Activated CD4-positive, alpha-beta T cell treated with anti-CD3 and anti-CD28 coated beads, Interleukin-2, amount 10 ng/mL, durations not matched to agents 7 days and 5 days (primary cell): Measurements from ENCODE around the gene CELF1. TPM values are rescaled to one million over a fixed set of nuclear protein-coding genes. Genes with fewer than 3 reads are reported as not detected.
"Not testable (repeated sequence)": the region's sequence is repeated elsewhere in the genome, so short reads cannot be mapped to it uniquely, and the experiment has no call there.

ENCODE experiments used
- CTCF ChIA-PET: fragments of 350-600 bp; sonication (Branson Sonifier 250); formaldehyde crosslinking; loops from one replicate; lab custom pipeline; 2021; ENCODE audit warnings: antibody characterized with exemption; lab: Charles Lee
- POLR2A ChIA-PET: fragments of 350-600 bp; sonication (Branson Sonifier 250); formaldehyde crosslinking; loops from one replicate; lab custom pipeline; 2021; ENCODE audit warnings: antibody characterized with exemption; lab: Charles Lee
- DNase-seq: peaks from one replicate; pipeline ENCODE4 v3.0.0-alpha.2; 2020
- H3K27ac Mint-ChIP-seq: one replicate; pipeline ENCODE4 v1.8.0; 2021; ENCODE audit warnings: mild to moderate bottlenecking, moderate library complexity, mixed read lengths
- H3K27me3 Mint-ChIP-seq: one replicate; pipeline ENCODE4 v1.8.0; 2021; ENCODE audit warnings: mixed read lengths
- H3K36me3 Mint-ChIP-seq: one replicate; pipeline ENCODE4 v1.8.0; 2021; ENCODE audit warnings: low read depth, mixed read lengths
- H3K4me1 Mint-ChIP-seq: one replicate; pipeline ENCODE4 v1.8.0; 2021; ENCODE audit warnings: mixed read lengths
- H3K4me3 Mint-ChIP-seq: one replicate; pipeline ENCODE4 v1.8.0; 2021; ENCODE audit warnings: mild to moderate bottlenecking, moderate library complexity, mixed read lengths
- H3K9me3 Mint-ChIP-seq: one replicate; pipeline ENCODE4 v1.8.0; 2021; ENCODE audit warnings: mixed read lengths
- total RNA-seq, 2 experiments: library from RNA; stranded (reverse); gene quantifications; one replicate each; pipeline ENCODE4 v1.2.3, GENCODE V29; 2021

Gene CELF1
- total RNA-seq, 2 experiments from 2014 or later, result 102 to 105 TPM

DNA sequence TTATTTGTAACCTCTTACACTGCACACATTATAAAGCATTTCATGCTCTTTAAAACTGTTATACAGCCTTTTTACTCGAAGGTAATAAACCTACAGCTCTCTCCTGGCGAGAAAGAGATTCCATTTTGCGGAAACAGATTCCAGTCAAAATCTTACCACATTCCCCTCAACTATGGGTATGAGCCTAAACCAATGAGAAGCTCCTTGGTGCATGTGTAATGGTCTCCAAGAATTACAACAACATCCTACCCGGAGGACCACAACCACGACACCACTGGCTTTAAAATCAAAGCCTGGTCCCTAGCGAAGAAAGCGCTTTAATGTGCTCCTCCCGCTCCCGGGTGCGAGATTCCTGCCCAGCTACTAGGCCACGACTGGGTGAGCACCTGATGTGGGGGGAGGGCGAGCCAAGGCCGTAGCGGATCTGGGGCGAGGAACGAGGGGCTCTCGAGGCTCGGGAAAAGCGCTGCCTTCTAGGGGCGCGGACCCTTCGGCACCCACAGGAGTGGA is 821 bp downstream of the CELF1 start:
- DNase-seq, result peak; percentile 27
- ChIA-PET CTCF (interaction anchor here (0.7 to 3.6 kb wide), 11 partner anchors 9 to 58 kb away, joined by 3 to 35 read pairs (median 4); partner anchors contain the start of genes KBTBD4 and NDUFS3), POLR2A (interaction anchor here (0.6 to 0.8 kb wide), 3 partner anchors 16 to 30 kb away, joined by 3 to 6 read pairs (median 6); no protein-coding TSS in a partner anchor)
- H3K9me3 Mint-ChIP-seq, result no peaks in the 10 kb centered on the region
- H3K4me3 Mint-ChIP-seq, result peak overlapping the region; percentile 97
- no peaks in the 10 kb centered on the region for H3K27me3 Mint-ChIP-seq
- H3K36me3 Mint-ChIP-seq, result peaks cover 26% of the 10 kb centered on the region
- H3K4me1 Mint-ChIP-seq, result peaks cover 46% of the 10 kb centered on the region
- H3K27ac Mint-ChIP-seq, result peak overlapping the region; percentile 93

GRCh38 chr11:47551086-47551485 is 1.8 kb downstream of the CELF1 start:
- Mint-ChIP-seq H3K4me1 (peaks cover 51% of the 10 kb centered on the region), H3K27ac (peak overlapping the region; percentile 93), H3K36me3 (peaks cover 32% of the 10 kb centered on the region), H3K9me3 (no peaks in the 10 kb centered on the region), H3K4me3 (peak overlapping the region; percentile 97), H3K27me3 (no peaks in the 10 kb centered on the region)
- DNase-seq, result no peak
- ChIA-PET POLR2A (no interaction called here), CTCF (interaction anchor here (0.7 to 3.6 kb wide), 10 partner anchors 8 to 54 kb away, joined by 3 to 35 read pairs (median 4); partner anchors contain the start of genes KBTBD4 and NDUFS3)

- H3K9me3 Mint-ChIP-seq, result no peaks in the 10 kb centered on the region
- ChIA-PET POLR2A (no interaction called here), CTCF (interaction anchor here (0.7 to 3.6 kb wide), 7 partner anchors 8 to 27 kb away, joined by 3 to 35 read pairs (median 6); partner anchors contain the start of genes KBTBD4 and NDUFS3)
- H3K27ac Mint-ChIP-seq, result peak overlapping the region; percentile 93
- no peak for DNase-seq
- H3K4me1 Mint-ChIP-seq, result peaks cover 51% of the 10 kb centered on the region
- peaks cover 32% of the 10 kb centered on the region for H3K36me3 Mint-ChIP-seq
- no peaks in the 10 kb centered on the region for H3K27me3 Mint-ChIP-seq
- H3K4me3 Mint-ChIP-seq, result peak overlapping the region; percentile 97
Observed at GRCh38 chr11:47550288-47551047, 2.5 kb downstream of the CELF1 start.

GRCh38 chr11:47546274-47546673 is 6.7 kb downstream of the CELF1 start:
- H3K4me1 Mint-ChIP-seq, result peaks cover 49% of the 10 kb centered on the region

DNA sequence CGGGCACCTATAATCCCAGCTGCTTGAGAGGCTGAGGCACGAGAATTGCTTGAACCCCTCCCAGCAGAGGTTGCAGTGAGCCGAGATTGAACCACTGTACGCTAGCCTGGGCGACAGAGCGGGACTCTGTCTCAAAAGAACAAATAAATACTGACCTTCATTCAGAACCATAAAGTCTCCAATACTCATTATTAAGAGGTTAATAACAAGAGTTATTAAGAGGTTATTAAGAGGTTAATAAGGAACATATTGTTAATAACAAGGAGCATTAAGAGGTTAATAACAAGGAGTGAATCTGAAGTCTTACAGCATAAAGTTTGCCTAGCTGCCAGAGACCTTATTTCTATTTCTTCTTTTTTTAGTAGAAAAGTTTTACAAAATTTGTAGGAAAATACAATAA is 7.6 kb downstream of the CELF1 start:
- no peak for DNase-seq
- Mint-ChIP-seq H3K27ac (no peak overlapping the region), H3K27me3 (no peaks in the 10 kb centered on the region), H3K9me3 (no peaks in the 10 kb centered on the region), H3K36me3 (peaks cover 20% of the 10 kb centered on the region), H3K4me1 (peaks cover 49% of the 10 kb centered on the region), H3K4me3 (no peak overlapping the region)
- CTCF ChIA-PET, result interaction anchor here (0.6 kb wide), 2 partner anchors 16 to 28 kb away, joined by 3 read pairs; no protein-coding TSS in a partner anchor
- POLR2A ChIA-PET, result no interaction called here

More at GRCh38 chr11:47546274-47546673, 6.7 kb downstream of the CELF1 start:
- H3K27ac Mint-ChIP-seq, H3K4me3 Mint-ChIP-seq, CTCF ChIA-PET, H3K27me3 Mint-ChIP-seq, H3K9me3 Mint-ChIP-seq, DNase-seq, POLR2A ChIA-PET: not testable (repeated sequence)
- peaks cover 24% of the 10 kb centered on the region for H3K36me3 Mint-ChIP-seq

GRCh38 chr11:47541070-47541469 is 11.9 kb downstream of the CELF1 start:
- DNase-seq, result no peak
- ChIA-PET POLR2A (no interaction called here), CTCF (interaction anchor here (0.6 to 4.1 kb wide), 4 partner anchors 9 to 34 kb away, joined by 4 to 35 read pairs (median 5); partner anchors contain the start of gene CELF1)
- Mint-ChIP-seq H3K4me1 (peaks cover 42% of the 10 kb centered on the region), H3K36me3 (peaks cover 14% of the 10 kb centered on the region), H3K4me3 (no peak overlapping the region), H3K9me3 (no peaks in the 10 kb centered on the region), H3K27ac (peak overlapping the region; percentile 1), H3K27me3 (no peaks in the 10 kb centered on the region)

DNA sequence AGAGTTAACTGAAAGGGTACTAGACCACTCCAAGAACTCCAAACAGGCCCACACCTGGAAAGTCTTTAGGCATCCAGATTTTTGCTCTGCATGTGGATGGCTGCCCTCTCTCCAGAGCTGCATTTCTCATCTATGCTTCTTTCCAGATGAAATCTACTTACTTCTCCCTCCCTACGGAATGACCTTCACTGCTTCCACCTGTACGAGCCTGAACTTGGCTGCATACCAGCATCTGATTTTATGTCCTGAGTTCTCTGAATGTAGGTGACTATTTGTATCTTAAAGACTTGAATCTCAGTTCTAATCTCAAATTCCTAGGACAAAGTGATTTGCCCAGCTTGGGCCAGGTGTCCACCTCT is 13.3 kb downstream of the CELF1 start:
- no peaks in the 10 kb centered on the region for H3K27me3 Mint-ChIP-seq
- peaks cover 44% of the 10 kb centered on the region for H3K4me1 Mint-ChIP-seq
- no peak overlapping the region for H3K4me3 Mint-ChIP-seq
- ChIA-PET CTCF (interaction anchor here (0.6 to 4.1 kb wide), 4 partner anchors 8 to 124 kb away, joined by 3 to 35 read pairs (median 4); partner anchors contain the start of gene CELF1), POLR2A (interaction anchor here (0.9 kb wide), 1 partner anchor 38 kb away, joined by 3 read pairs; no protein-coding TSS in a partner anchor)
- DNase-seq, result no peak
- H3K9me3 Mint-ChIP-seq, result no peaks in the 10 kb centered on the region
- H3K36me3 Mint-ChIP-seq, result peaks cover 18% of the 10 kb centered on the region
- no peak overlapping the region for H3K27ac Mint-ChIP-seq

DNA sequence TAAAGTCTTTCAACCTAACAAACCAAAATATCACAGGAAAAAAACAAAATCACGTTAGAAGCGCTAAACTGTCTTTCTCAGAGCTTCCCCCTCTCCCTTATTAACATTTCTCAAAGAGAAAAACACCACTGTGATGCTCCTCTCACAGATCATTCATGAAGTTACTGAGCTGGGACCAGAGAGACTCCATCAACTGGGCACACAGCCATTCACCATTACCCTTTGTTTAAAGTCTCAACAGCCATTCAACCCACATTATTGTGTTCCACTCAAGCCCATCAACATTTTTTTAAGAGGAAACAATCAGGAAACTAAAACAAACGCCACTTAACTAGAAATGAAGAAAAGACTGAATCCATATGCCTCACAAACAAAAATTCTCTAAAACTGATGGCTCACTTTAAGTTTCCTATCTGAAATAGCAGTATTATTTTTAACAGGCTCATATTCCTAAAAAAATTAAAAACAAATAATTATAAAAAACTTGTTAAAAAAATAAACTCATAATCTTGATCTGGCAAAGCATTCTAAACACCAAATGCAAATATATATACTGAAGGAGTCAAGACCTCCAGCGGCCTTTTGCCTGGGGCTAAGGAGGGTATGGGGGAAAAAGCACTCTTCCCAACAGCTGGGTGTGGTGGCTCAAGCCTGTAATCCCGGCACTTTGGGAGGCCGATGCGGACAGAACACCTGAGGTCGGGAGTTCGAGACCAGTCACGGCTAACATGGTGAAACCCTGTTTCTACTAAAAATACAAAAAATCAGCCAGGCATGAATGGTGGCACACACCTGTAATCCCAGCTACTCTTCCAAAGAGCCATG is 14.0 kb downstream of the CELF1 start:
- Mint-ChIP-seq H3K27me3 (no peaks in the 10 kb centered on the region), H3K36me3 (peaks cover 18% of the 10 kb centered on the region), H3K9me3 (no peaks in the 10 kb centered on the region), H3K27ac (peak overlapping the region; percentile 69), H3K4me1 (peaks cover 39% of the 10 kb centered on the region), H3K4me3 (no peak overlapping the region)
- DNase-seq, result no peak
- ChIA-PET CTCF (interaction anchor here (0.6 to 4.1 kb wide), 6 partner anchors 11 to 148 kb away, joined by 3 to 35 read pairs (median 3); partner anchors contain the start of gene CELF1), POLR2A (interaction anchor here (0.6 to 0.7 kb wide), 2 partner anchors 28 to 897 kb away, joined by 3 to 4 read pairs; no protein-coding TSS in a partner anchor)

DNA sequence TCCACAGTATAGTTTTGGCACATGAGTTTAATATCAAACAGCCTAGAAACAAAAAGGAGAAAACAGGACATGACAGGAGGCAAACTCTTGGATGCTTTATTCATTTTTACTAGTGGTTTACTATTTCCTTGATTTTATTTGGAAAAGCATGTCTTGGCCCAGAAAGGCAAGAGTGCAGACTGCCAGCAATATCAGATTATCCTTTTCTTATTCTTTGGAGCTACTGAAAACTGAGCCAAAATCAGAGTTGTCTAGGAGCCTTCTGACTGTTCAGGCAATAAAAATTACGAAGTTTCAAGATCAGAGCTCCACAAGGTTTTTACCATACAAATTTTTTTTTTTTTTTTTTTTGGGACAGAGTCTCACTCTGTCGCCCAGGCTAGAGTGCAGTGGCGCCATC is 16.0 kb downstream of the CELF1 start:
- Mint-ChIP-seq H3K9me3 (no peaks in the 10 kb centered on the region), H3K27me3 (no peaks in the 10 kb centered on the region), H3K27ac (no peak overlapping the region), H3K4me1 (peaks cover 36% of the 10 kb centered on the region), H3K4me3 (no peak overlapping the region), H3K36me3 (peaks cover 20% of the 10 kb centered on the region)
- POLR2A ChIA-PET, result no interaction called here
- no peak for DNase-seq
- CTCF ChIA-PET, result interaction anchor here (0.6 to 4.1 kb wide), 10 partner anchors 9 to 96 kb away, joined by 3 to 35 read pairs (median 3); partner anchors contain the start of gene CELF1

GRCh38 chr11:47534704-47535251 is 18.2 kb downstream of the CELF1 start:
- ChIA-PET POLR2A (interaction anchor here (0.7 kb wide), 1 partner anchor 43 kb away, joined by 3 read pairs; no protein-coding TSS in a partner anchor), CTCF (interaction anchor here (0.9 to 4.0 kb wide), 4 partner anchors 16 to 25 kb away, joined by 3 to 16 read pairs (median 6); partner anchors contain the start of gene CELF1)
- Mint-ChIP-seq H3K36me3 (peaks cover 17% of the 10 kb centered on the region), H3K27ac (no peak overlapping the region), H3K4me1 (peaks cover 24% of the 10 kb centered on the region), H3K4me3 (no peak overlapping the region), H3K9me3 (no peaks in the 10 kb centered on the region), H3K27me3 (no peaks in the 10 kb centered on the region)
- no peak for DNase-seq

DNA sequence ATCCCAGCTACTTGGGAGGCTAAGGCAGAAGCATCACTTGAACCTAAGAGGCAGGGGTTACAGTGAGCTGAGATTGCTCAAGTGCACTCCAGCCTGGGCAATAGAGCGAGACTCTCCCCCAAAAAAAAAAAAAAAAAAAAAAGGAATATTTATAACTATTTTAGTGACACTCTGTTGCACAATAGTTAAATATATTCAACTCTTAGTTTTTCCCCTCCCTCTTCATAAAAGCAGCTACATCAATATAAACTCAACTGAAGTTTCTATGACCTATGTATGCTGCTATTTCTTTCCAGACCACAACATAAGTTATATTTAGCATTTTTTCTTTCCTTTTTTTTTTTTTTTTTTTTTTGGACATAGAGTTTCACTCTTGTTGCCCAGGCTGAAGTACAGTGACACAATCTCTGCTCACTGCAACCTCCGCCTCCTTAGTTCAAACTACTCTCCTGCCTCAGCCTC is 19.2 kb downstream of the CELF1 start:
- DNase-seq, result no peak
- Mint-ChIP-seq H3K4me3 (no peak overlapping the region), H3K27ac (no peak overlapping the region), H3K27me3 (no peaks in the 10 kb centered on the region), H3K36me3 (peaks cover 15% of the 10 kb centered on the region), H3K9me3 (no peaks in the 10 kb centered on the region), H3K4me1 (peaks cover 14% of the 10 kb centered on the region)
- ChIA-PET CTCF (interaction anchor here (0.5 to 4.0 kb wide), 4 partner anchors 12 to 24 kb away, joined by 4 to 16 read pairs (median 6); partner anchors contain the start of gene CELF1), POLR2A (no interaction called here)
